PC-9 (cell line): Measurements from ENCODE around the gene MYO1E. TPM values are rescaled to one million over a fixed set of nuclear protein-coding genes. Genes with fewer than 3 reads are reported as not detected.

Experiments
- BruUV-seq: library from RNA; stranded (reverse); fragments of 400-500 nt; replicated peaks from 2 replicates; lab custom pipeline; 2021; lab: Mats Ljungman, UMichigan
- CTCF ChIA-PET: fragments of 300-600 bp; sonication (Branson Sonifier 250); formaldehyde crosslinking; loops from one replicate; lab custom pipeline; 2022; ENCODE audit warnings: antibody characterized with exemption; lab: Charles Lee
- POLR2A ChIA-PET: fragments of 300-600 bp; sonication (Branson Sonifier 250); formaldehyde crosslinking; loops from one replicate; lab custom pipeline; 2022; ENCODE audit warnings: antibody characterized with exemption; ENCODE audit not compliant: unreplicated experiment; lab: Charles Lee
- DNase-seq, 2 experiments: peaks; one replicate each; pipeline versions ENCODE4 v3.0.0 to v3.0.0-alpha.2; 2015 to 2022; ENCODE audit warnings: mixed read lengths in 1 of 2
- H2AFZ ChIP-seq: fragments of 200-600 bp; sonication (generic); 2 replicates; pipeline ENCODE4 v1.8.1; 2017; ENCODE audit warnings: antibody characterized with exemption
- H3F3A ChIP-seq: fragments of 200-600 bp; sonication (generic); 2 replicates; pipeline ENCODE4 v1.8.1; 2017; ENCODE audit warnings: antibody characterized with exemption, mild to moderate bottlenecking, low read depth; ENCODE audit not compliant: insufficient read depth
- H3K27ac ChIP-seq: fragments of 200-600 bp; sonication (generic); 2 replicates; pipeline ENCODE4 v1.6.1; 2016; ENCODE audit warnings: mixed run types
- H3K27me3 ChIP-seq: fragments of 200-600 bp; sonication (generic); 2 replicates; pipeline ENCODE4 v1.6.1; 2016; ENCODE audit warnings: low read depth, mixed run types; ENCODE audit not compliant: insufficient read depth
- H3K36me3 ChIP-seq: fragments of 200-600 bp; sonication (generic); 2 replicates; pipeline ENCODE4 v1.6.1; 2016; ENCODE audit warnings: low read depth, mixed run types
- H3K4me1 ChIP-seq: fragments of 200-600 bp; sonication (generic); replicated peaks from 2 replicates; pipeline ENCODE4 v1.6.1; 2016; ENCODE audit warnings: mixed run types; ENCODE audit not compliant: insufficient read depth
- H3K4me2 ChIP-seq: fragments of 200-600 bp; sonication (generic); 2 replicates; pipeline ENCODE4 v1.6.1; 2017; ENCODE audit warnings: mixed run types
- H3K4me3 ChIP-seq: fragments of 200-600 bp; sonication (generic); 2 replicates; pipeline ENCODE4 v1.6.1; 2016; ENCODE audit warnings: mixed run types
- H3K79me2 ChIP-seq: fragments of 200-600 bp; sonication (generic); 2 replicates; pipeline ENCODE4 v1.6.1; 2017; ENCODE audit warnings: low read depth, mixed run types
- H3K9me2 ChIP-seq: fragments of 200-600 bp; sonication (generic); 2 replicates; pipeline ENCODE4 v1.8.1; 2017; ENCODE audit warnings: mild to moderate bottlenecking; ENCODE audit not compliant: insufficient read depth
- H3K9me3 ChIP-seq: fragments of 200-600 bp; sonication (generic); 2 replicates; pipeline ENCODE4 v1.8.1; 2016; ENCODE audit warnings: low read depth; ENCODE audit not compliant: insufficient read depth
- H4K20me1 ChIP-seq: fragments of 200-600 bp; sonication (generic); 2 replicates; pipeline ENCODE4 v1.8.1; 2017; ENCODE audit not compliant: insufficient read depth
- EZH2 ChIP-seq: fragments of 200-600 bp; sonication (generic); IDR thresholded peaks from 2 replicates; pipeline ENCODE4 v1.8.0; 2017; ENCODE audit warnings: antibody characterized with exemption, low read depth
- intact Hi-C: fragments of 100-400 bp; cut with micrococcal nuclease; formaldehyde crosslinking; loops from one replicate; pipeline ENCODE4 v1.10.0; 2022; ENCODE audit not compliant: unreplicated experiment
- total RNA-seq: library from RNA; stranded (reverse); gene quantifications from 2 replicates; pipeline ENCODE4 v1.2.3, GENCODE V29; 2021
- TF ChIP-seq, protein P1 (sequence below): fragments of 200-600 bp; sonication (generic); conservative IDR thresholded peaks from 2 replicates; pipeline ENCODE4 v1.6.1; 2017; ENCODE audit warnings: mixed run types, antibody characterized with exemption, mild to moderate bottlenecking, moderate library complexity

The MYO1E gene
- total RNA-seq, 1 experiment from 2014 or later: 156 TPM

DNA sequence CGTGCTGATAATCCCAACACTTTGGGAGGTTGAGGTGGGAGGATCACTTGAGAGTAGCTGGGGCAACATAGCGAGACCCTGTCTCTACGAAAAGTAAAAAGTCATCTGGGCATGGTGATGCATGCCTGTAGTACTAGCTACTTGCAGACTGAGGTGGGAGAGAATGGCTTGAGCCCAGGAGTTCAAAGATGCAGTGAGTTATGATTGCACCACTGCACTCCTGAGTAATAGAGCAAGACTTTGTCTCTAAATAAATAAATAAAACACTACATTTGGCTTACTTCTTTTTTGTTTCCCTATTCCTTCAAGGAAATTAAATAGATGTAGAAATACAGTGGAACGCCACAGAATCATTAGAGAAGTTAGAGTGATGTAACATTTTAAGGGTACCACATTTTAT, 186.2 kb downstream of the MYO1E start:
- TF ChIP-seq, protein P1, sequence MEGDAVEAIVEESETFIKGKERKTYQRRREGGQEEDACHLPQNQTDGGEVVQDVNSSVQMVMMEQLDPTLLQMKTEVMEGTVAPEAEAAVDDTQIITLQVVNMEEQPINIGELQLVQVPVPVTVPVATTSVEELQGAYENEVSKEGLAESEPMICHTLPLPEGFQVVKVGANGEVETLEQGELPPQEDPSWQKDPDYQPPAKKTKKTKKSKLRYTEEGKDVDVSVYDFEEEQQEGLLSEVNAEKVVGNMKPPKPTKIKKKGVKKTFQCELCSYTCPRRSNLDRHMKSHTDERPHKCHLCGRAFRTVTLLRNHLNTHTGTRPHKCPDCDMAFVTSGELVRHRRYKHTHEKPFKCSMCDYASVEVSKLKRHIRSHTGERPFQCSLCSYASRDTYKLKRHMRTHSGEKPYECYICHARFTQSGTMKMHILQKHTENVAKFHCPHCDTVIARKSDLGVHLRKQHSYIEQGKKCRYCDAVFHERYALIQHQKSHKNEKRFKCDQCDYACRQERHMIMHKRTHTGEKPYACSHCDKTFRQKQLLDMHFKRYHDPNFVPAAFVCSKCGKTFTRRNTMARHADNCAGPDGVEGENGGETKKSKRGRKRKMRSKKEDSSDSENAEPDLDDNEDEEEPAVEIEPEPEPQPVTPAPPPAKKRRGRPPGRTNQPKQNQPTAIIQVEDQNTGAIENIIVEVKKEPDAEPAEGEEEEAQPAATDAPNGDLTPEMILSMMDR: no peak
- TF ChIP-seq EZH2: no peak
- H3K79me2 ChIP-seq: peaks cover 8% of the 10 kb centered on the region; the same call in 1 of the 2 replicates
- no peaks in the 10 kb centered on the region for H3K9me3 ChIP-seq
- no peak for DNase-seq
- peaks cover 32% of the 10 kb centered on the region for H3K36me3 ChIP-seq
- peaks cover 12% of the 10 kb centered on the region; the same call in 1 of the 2 replicates for H3F3A ChIP-seq
- BruUV-seq: no TSS peak
- no peak overlapping the region for H2AFZ ChIP-seq
- H3K27ac ChIP-seq: no peak overlapping the region
- intact Hi-C loops: no loop called here
- H4K20me1 ChIP-seq: no peaks in the 10 kb centered on the region
- H3K9me2 ChIP-seq: no peaks in the 10 kb centered on the region
- H3K4me1 ChIP-seq: peaks cover 13% of the 10 kb centered on the region
- POLR2A ChIA-PET: no interaction called here
- no peak overlapping the region for H3K4me3 ChIP-seq
- H3K27me3 ChIP-seq: no peaks in the 10 kb centered on the region
- CTCF ChIA-PET: interaction anchor here (0.5 kb wide), 1 partner anchor 16 kb away, joined by 8 read pairs; no protein-coding TSS in a partner anchor
- H3K4me2 ChIP-seq: no peak overlapping the region

DNA sequence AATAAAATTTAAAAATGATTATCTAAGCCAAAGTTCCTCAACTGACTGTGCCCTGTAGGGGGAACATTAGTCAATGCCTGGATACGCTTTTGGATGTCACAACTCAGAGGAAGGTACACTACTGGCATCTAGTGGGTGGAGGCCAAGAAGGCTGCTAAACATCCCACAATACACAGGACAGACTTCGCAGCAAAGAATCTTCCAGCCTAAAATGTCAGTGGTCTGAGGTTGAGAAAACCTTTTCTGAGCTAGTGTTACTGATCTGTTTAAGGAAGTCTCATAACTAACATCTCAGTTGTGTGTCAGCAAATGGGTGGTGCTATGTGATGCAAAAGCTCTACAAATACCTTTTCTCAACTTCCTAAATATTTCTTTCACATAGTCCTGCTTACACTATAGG, 186.9 kb downstream of the MYO1E start:
- H3K36me3 ChIP-seq: peaks cover 32% of the 10 kb centered on the region

DNA sequence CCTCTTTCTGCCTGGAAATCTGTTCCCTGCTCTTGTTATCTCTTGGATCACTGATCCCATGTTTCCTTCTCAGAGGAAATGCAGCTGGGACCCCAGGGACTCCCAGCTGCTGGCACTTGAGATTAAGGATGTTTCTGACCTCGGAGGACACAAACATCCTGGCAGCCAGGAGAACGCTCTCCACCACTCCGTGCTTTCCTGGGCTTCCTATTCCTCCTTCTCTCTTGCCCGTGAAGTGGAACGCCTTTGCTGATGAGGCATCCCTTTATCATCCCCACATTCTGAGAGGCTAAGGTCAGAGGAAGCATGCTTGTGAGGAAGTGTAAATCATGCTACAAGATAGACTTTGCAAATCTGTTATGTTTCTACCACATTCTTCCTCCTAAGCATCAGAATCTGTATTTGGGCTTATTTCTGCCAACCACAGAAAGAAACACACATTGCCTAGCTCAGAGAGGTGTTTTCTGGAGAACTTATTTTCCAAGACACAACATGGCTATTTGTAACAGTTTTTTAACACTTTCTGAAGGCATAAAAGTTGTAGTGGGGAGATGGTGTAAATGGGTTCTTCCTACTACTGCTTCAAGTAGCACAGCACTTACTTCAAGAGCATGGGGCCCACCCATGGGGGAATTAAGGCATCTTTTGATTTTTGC, 191.6 kb downstream of the MYO1E start:
- no peaks in the 10 kb centered on the region for H3K79me2 ChIP-seq
- H3K4me3 ChIP-seq: no peak overlapping the region
- no peak overlapping the region for H3K27ac ChIP-seq
- H3K4me1 ChIP-seq: no peaks in the 10 kb centered on the region
- BruUV-seq: no TSS peak
- H2AFZ ChIP-seq: no peak overlapping the region
- H3K4me2 ChIP-seq: no peak overlapping the region
- H3K9me3 ChIP-seq: no peaks in the 10 kb centered on the region
- POLR2A ChIA-PET: no interaction called here
- H3K9me2 ChIP-seq: no peaks in the 10 kb centered on the region
- DNase-seq: no peak
- H3F3A ChIP-seq: peaks cover 12% of the 10 kb centered on the region; the same call in 1 of the 2 replicates
- CTCF ChIA-PET: no interaction called here
- H3K36me3 ChIP-seq: peaks cover 9% of the 10 kb centered on the region
- H4K20me1 ChIP-seq: no peaks in the 10 kb centered on the region
- intact Hi-C loops: no loop called here
- no peak for TF ChIP-seq EZH2
- TF ChIP-seq, protein P1: no peak
- H3K27me3 ChIP-seq: no peaks in the 10 kb centered on the region

More for the DNA sequence above, 186.9 kb downstream of the MYO1E start:
- Histone ChIP-seq H3K4me1 (peaks cover 5% of the 10 kb centered on the region), H3K4me3 (no peak overlapping the region), H3K27me3 (no peaks in the 10 kb centered on the region), H3K9me3 (no peaks in the 10 kb centered on the region), H3K27ac (no peak overlapping the region), H2AFZ (no peak overlapping the region), H4K20me1 (no peaks in the 10 kb centered on the region), H3K79me2 (peaks cover 5% of the 10 kb centered on the region; the same call in 1 of the 2 replicates), H3K4me2 (no peak overlapping the region), H3K9me2 (no peaks in the 10 kb centered on the region), H3F3A (peaks cover 4% of the 10 kb centered on the region; the same call in 1 of the 2 replicates)
- DNase-seq: no peak
- TF ChIP-seq EZH2: no peak
- TF ChIP-seq, protein P1: no peak
- intact Hi-C loops: no loop called here
- ChIA-PET CTCF (no interaction called here), POLR2A (no interaction called here)
- BruUV-seq: no TSS peak
